ENCODE measurements around the gene MYO18A.

MYO18A gene

DNA sequence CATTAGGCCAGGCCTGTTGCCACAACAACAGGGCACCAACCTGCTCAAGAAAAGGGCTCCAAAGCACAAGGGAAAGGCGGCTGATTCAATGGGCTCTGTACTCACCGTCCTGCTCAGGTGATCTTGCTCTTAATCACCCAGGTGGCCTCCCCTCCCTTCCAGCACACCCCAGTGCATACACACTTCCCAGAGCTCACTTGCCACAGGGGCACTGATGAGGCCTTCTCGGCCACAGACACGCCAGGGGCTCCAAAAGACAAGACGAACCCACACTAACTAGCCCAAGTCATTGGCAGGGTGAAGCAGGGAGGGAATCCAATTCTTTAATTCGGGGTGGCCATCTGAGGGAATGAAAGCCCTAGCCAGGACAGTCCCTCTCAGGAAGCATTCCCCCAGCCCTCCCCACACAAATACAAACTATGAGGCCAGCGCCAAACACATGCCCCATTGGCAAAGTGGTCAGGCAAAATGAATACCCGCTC, 1.4 kb downstream of the MYO18A start:
- TF ChIP-seq YY1 (IDR thresholded peaks at IDR 0.05; ENCODE audit: insufficient read depth, insufficient read length) (no peak), SUZ12 (IDR thresholded peaks at IDR 0.05; ENCODE audit: extremely low read depth, insufficient read depth, insufficient read length) (no peak), ZNF274 (IDR thresholded peaks at IDR 0.05; ENCODE audit: low read depth, low read length) (no peak)
- Histone ChIP-seq H3K27me3 (ENCODE audit: insufficient read depth, insufficient read length) (peaks cover 15% of the 10 kb centered on the region), H3K9me3 (ENCODE audit: insufficient read depth, low read length) (peaks cover 4% of the 10 kb centered on the region; the same call in 1 of the 2 replicates), H3K36me3 (ENCODE audit: insufficient read depth, insufficient read length, low read length) (no peaks in the 10 kb centered on the region), H3K9ac (ENCODE audit: insufficient read length, low read depth) (peak overlapping the region; percentile 85), H3K4me3 (ENCODE audit: insufficient read length, low read depth) (peak overlapping the region; percentile 54), H3K4me1 (ENCODE audit: insufficient read depth, insufficient read length) (peaks cover 21% of the 10 kb centered on the region)
- DNase-seq (ENCODE audit: low read depth, low spot score): no peak

DNA sequence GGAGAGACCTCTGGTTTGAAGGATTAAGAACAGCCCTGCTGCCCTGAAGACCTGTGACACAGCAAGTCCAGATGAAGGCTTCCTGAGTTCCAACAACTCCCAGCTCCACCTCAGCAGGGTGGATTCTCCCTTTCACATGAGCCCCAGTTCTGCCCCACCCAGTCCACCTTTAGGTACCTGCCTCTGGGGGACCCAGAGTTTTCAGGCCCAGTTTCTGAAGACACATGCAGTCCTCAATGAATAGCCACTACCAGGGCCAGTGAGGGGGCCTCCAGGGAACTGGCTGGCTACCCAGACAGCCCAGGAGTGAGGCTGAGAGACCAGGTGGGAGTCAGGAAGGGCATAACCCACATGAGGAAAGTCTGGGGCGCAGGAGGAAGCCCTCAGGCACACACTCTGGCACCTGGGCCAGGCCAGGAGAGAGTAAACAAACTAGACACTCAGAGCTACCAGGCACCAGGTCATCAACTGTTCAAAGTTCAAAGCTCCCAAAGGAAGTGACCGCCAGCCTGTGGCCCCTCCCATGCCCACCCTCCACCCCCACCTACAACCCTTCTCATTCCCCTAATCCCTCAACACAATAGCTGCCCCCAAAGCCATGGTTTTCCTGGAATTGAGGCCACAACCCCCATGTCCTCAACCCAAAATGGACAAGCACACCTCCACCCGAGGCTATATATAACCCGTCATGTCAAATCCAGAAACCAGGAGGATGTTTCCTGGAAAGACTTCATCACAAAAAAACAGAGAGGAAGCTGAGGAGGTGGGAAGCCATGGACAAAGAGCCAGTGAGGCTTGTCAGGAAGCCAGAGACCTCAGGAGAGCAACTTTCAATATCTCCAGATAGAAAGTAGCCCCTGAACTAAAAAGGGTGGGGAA, 2.1 kb downstream of the MYO18A start:
- H3K4me3 ChIP-seq (ENCODE audit: insufficient read length, low read depth): peak overlapping the region; percentile 54
- no peak for DNase-seq (ENCODE audit: low read depth, low spot score)
- H3K9ac ChIP-seq (ENCODE audit: insufficient read length, low read depth): peak overlapping the region; percentile 85
- TF ChIP-seq ZNF274 (IDR thresholded peaks at IDR 0.05; ENCODE audit: low read depth, low read length): no peak
- no peak for TF ChIP-seq SUZ12 (IDR thresholded peaks at IDR 0.05; ENCODE audit: extremely low read depth, insufficient read depth, insufficient read length)
- no peak for TF ChIP-seq YY1 (IDR thresholded peaks at IDR 0.05; ENCODE audit: insufficient read depth, insufficient read length)
- peaks cover 15% of the 10 kb centered on the region for H3K27me3 ChIP-seq (ENCODE audit: insufficient read depth, insufficient read length)
- peaks cover 4% of the 10 kb centered on the region; the same call in 1 of the 2 replicates for H3K9me3 ChIP-seq (ENCODE audit: insufficient read depth, low read length)
- peaks cover 21% of the 10 kb centered on the region for H3K4me1 ChIP-seq (ENCODE audit: insufficient read depth, insufficient read length)
- no peaks in the 10 kb centered on the region for H3K36me3 ChIP-seq (ENCODE audit: insufficient read depth, insufficient read length, low read length)

DNA sequence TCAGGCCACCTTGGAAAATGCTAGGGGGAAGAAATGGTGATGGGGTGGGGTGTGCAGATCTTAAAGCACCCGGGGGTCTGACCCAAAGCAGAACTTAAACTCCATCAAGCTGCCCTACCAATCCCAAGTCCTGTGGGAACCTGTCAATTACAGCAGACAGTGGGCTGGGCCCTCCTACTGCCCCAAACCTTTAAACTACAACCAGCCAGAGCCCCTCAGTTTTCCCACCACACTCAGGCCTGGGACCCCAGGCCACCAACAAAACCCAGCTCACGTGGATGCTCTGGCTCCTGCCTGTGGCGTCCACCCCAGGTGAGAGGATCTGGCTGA, 2.7 kb downstream of the MYO18A start:
- Histone ChIP-seq H3K4me3 (ENCODE audit: insufficient read length, low read depth) (no peak overlapping the region), H3K9me3 (ENCODE audit: insufficient read depth, low read length) (no peaks in the 10 kb centered on the region), H3K4me1 (ENCODE audit: insufficient read depth, insufficient read length) (peaks cover 21% of the 10 kb centered on the region), H3K27me3 (ENCODE audit: insufficient read depth, insufficient read length) (peaks cover 15% of the 10 kb centered on the region), H3K36me3 (ENCODE audit: insufficient read depth, insufficient read length, low read length) (no peaks in the 10 kb centered on the region), H3K9ac (ENCODE audit: insufficient read length, low read depth) (peak overlapping the region; percentile 61)
- TF ChIP-seq SUZ12 (IDR thresholded peaks at IDR 0.05; ENCODE audit: extremely low read depth, insufficient read depth, insufficient read length) (no peak), YY1 (IDR thresholded peaks at IDR 0.05; ENCODE audit: insufficient read depth, insufficient read length) (no peak), ZNF274 (IDR thresholded peaks at IDR 0.05; ENCODE audit: low read depth, low read length) (no peak)
- DNase-seq (ENCODE audit: low read depth, low spot score): no peak

- H3K4me3 ChIP-seq (ENCODE audit: insufficient read length, low read depth): peak overlapping the region; percentile 36
- no peaks in the 10 kb centered on the region for H3K9me3 ChIP-seq (ENCODE audit: insufficient read depth, low read length)
- H3K4me1 ChIP-seq (ENCODE audit: insufficient read depth, insufficient read length): peaks cover 21% of the 10 kb centered on the region
- no peaks in the 10 kb centered on the region for H3K36me3 ChIP-seq (ENCODE audit: insufficient read depth, insufficient read length, low read length)
- H3K27me3 ChIP-seq (ENCODE audit: insufficient read depth, insufficient read length): peaks cover 14% of the 10 kb centered on the region
- DNase-seq (ENCODE audit: low read depth, low spot score): no peak
- H3K9ac ChIP-seq (ENCODE audit: insufficient read length, low read depth): peak overlapping the region; percentile 61
- TF ChIP-seq ZNF274 (IDR thresholded peaks at IDR 0.05; ENCODE audit: low read depth, low read length): no peak
- no peak for TF ChIP-seq YY1 (IDR thresholded peaks at IDR 0.05; ENCODE audit: insufficient read depth, insufficient read length)
- TF ChIP-seq SUZ12 (IDR thresholded peaks at IDR 0.05; ENCODE audit: extremely low read depth, insufficient read depth, insufficient read length): no peak
These were observed 3.4 kb downstream of the MYO18A start for GRCh38 chr17:29176558-29177351.

- Histone ChIP-seq H3K36me3 (ENCODE audit: insufficient read depth, insufficient read length, low read length) (no peaks in the 10 kb centered on the region), H3K4me3 (ENCODE audit: insufficient read length, low read depth) (no peak overlapping the region), H3K9ac (ENCODE audit: insufficient read length, low read depth) (no peak overlapping the region), H3K4me1 (ENCODE audit: insufficient read depth, insufficient read length) (peaks cover 15% of the 10 kb centered on the region), H3K9me3 (ENCODE audit: insufficient read depth, low read length) (no peaks in the 10 kb centered on the region), H3K27me3 (ENCODE audit: insufficient read depth, insufficient read length) (no peaks in the 10 kb centered on the region)
- TF ChIP-seq YY1 (IDR thresholded peaks at IDR 0.05; ENCODE audit: insufficient read depth, insufficient read length) (no peak), SUZ12 (IDR thresholded peaks at IDR 0.05; ENCODE audit: extremely low read depth, insufficient read depth, insufficient read length) (no peak), ZNF274 (IDR thresholded peaks at IDR 0.05; ENCODE audit: low read depth, low read length) (no peak)
- no peak for DNase-seq (ENCODE audit: low read depth, low spot score)
These were observed 4.8 kb downstream of the MYO18A start for GRCh38 chr17:29175349-29175748.

GRCh38 chr17:29172589-29172988, 7.6 kb downstream of the MYO18A start:
- Histone ChIP-seq H3K9me3 (ENCODE audit: insufficient read depth, low read length) (no peaks in the 10 kb centered on the region), H3K4me3 (ENCODE audit: insufficient read length, low read depth) (no peak overlapping the region), H3K9ac (ENCODE audit: insufficient read length, low read depth) (no peak overlapping the region), H3K4me1 (ENCODE audit: insufficient read depth, insufficient read length) (peaks cover 7% of the 10 kb centered on the region), H3K36me3 (ENCODE audit: insufficient read depth, insufficient read length, low read length) (no peaks in the 10 kb centered on the region), H3K27me3 (ENCODE audit: insufficient read depth, insufficient read length) (no peaks in the 10 kb centered on the region)
- DNase-seq (ENCODE audit: low read depth, low spot score): no peak
- TF ChIP-seq SUZ12 (IDR thresholded peaks at IDR 0.05; ENCODE audit: extremely low read depth, insufficient read depth, insufficient read length) (no peak), ZNF274 (IDR thresholded peaks at IDR 0.05; ENCODE audit: low read depth, low read length) (no peak), YY1 (IDR thresholded peaks at IDR 0.05; ENCODE audit: insufficient read depth, insufficient read length) (no peak)

- Histone ChIP-seq H3K36me3 (ENCODE audit: insufficient read depth, insufficient read length, low read length) (peaks cover 9% of the 10 kb centered on the region), H3K9me3 (ENCODE audit: insufficient read depth, low read length) (no peaks in the 10 kb centered on the region), H3K4me3 (ENCODE audit: insufficient read length, low read depth) (no peak overlapping the region), H3K4me1 (ENCODE audit: insufficient read depth, insufficient read length) (no peaks in the 10 kb centered on the region), H3K9ac (ENCODE audit: insufficient read length, low read depth) (no peak overlapping the region), H3K27me3 (ENCODE audit: insufficient read depth, insufficient read length) (no peaks in the 10 kb centered on the region)
- TF ChIP-seq YY1 (IDR thresholded peaks at IDR 0.05; ENCODE audit: insufficient read depth, insufficient read length) (no peak), ZNF274 (IDR thresholded peaks at IDR 0.05; ENCODE audit: low read depth, low read length) (no peak), SUZ12 (IDR thresholded peaks at IDR 0.05; ENCODE audit: extremely low read depth, insufficient read depth, insufficient read length) (no peak)
- DNase-seq (ENCODE audit: low read depth, low spot score): no peak
These were observed 9.5 kb downstream of the MYO18A start for GRCh38 chr17:29170682-29171081.
